ENCODE data around the gene LIN52. TPM values are rescaled to one million over a fixed set of nuclear protein-coding genes. Genes with fewer than 3 reads are reported as not detected.

The LIN52 gene
- total RNA-seq, 4 donors from 2014 or later = 8.3 to 13.4 (median 9.9) TPM

DNA sequence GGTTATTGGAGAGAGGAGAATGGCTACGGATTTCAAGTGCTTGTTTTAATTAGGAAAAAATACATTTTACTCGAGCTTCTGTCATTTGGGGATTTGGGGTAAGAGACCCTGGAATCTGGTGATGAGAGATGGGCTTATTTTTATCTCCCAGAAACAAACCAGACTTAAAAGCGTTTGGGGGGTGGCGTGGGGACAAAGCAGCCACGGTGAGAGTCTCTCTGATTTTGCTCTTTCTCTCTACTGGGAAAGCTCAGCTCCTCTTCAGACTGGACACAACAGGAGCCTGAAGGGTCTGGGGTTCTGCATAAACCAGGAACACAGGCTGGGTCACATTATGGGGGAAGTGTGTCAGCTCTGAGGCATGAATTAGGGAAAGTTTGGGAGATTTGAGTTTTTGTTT, 158.3 kb downstream of the LIN52 start:
- TF ChIP-seq, protein P1, sequence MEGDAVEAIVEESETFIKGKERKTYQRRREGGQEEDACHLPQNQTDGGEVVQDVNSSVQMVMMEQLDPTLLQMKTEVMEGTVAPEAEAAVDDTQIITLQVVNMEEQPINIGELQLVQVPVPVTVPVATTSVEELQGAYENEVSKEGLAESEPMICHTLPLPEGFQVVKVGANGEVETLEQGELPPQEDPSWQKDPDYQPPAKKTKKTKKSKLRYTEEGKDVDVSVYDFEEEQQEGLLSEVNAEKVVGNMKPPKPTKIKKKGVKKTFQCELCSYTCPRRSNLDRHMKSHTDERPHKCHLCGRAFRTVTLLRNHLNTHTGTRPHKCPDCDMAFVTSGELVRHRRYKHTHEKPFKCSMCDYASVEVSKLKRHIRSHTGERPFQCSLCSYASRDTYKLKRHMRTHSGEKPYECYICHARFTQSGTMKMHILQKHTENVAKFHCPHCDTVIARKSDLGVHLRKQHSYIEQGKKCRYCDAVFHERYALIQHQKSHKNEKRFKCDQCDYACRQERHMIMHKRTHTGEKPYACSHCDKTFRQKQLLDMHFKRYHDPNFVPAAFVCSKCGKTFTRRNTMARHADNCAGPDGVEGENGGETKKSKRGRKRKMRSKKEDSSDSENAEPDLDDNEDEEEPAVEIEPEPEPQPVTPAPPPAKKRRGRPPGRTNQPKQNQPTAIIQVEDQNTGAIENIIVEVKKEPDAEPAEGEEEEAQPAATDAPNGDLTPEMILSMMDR (IDR thresholded peaks at IDR 0.05; ENCODE audit: low read depth) = no peak

DNA sequence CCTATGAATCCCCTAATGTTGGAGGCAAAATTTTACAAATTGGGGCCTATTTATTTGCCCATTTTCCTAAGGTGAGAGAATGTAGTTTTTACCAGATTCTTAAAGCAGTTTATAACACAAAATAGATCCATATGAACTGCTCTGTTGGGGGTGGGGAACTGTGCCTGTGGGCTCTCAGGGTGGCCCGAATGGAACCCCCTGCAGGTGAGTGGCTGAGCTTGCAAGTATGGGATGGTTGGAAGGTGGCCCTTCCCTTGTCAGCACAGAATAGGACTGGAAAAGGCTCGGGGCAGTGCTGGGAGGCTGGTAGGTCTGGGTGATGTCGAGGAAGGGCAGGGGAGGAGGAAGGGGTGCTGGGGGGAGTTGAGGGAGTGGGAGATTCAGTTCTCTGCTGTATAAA, 159.4 kb downstream of the LIN52 start:
- TF ChIP-seq, protein P1 (IDR thresholded peaks at IDR 0.05; ENCODE audit: low read depth) = no peak

- TF ChIP-seq, protein P1 (IDR thresholded peaks at IDR 0.05; ENCODE audit: low read depth) = no peak
Observed at GRCh38 chr14:74245292-74245691, 160.5 kb downstream of the LIN52 start.

DNA sequence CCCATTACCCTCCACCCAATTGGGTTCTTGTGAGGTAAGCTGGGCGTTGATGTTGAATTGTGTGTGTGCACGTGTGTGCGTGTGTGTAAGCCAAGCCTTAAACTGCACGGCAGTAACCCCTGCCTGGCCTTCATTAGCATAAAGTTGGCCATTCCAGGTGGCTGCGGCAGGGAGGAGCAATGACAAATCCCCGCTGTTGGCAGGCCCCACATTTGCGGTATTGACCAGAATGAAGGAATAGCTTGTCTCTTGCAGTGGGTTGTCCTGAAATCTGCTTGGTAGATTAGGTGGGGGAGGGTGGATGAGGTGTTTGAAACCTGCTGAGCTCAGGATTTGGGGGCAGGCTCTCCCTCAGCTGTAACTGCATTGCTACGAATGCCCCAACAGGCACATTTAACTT, 161.8 kb downstream of the LIN52 start:
- TF ChIP-seq, protein P1 (IDR thresholded peaks at IDR 0.05; ENCODE audit: low read depth) = no peak

DNA sequence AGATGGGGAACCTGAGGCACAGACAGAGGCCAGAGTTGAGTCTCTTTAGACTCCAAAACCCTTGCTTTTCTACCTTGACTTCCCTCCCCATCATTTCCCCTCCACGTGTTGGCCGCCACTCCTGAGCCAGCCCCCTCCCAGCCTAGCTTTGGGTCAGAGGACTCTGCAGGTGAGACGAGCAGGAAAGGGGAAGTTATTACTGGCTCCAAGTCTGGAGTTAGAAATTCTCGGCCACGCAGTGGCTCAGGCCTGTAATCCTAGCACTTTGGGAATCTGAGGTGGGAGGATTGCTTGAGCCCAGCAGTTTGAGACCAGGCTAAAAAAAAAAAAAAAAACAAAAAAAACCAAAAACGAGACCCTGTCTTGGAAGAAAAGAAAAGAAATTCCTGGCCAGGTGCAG, 163.3 kb downstream of the LIN52 start:
- TF ChIP-seq, protein P1 (IDR thresholded peaks at IDR 0.05; ENCODE audit: low read depth) = no peak

DNA sequence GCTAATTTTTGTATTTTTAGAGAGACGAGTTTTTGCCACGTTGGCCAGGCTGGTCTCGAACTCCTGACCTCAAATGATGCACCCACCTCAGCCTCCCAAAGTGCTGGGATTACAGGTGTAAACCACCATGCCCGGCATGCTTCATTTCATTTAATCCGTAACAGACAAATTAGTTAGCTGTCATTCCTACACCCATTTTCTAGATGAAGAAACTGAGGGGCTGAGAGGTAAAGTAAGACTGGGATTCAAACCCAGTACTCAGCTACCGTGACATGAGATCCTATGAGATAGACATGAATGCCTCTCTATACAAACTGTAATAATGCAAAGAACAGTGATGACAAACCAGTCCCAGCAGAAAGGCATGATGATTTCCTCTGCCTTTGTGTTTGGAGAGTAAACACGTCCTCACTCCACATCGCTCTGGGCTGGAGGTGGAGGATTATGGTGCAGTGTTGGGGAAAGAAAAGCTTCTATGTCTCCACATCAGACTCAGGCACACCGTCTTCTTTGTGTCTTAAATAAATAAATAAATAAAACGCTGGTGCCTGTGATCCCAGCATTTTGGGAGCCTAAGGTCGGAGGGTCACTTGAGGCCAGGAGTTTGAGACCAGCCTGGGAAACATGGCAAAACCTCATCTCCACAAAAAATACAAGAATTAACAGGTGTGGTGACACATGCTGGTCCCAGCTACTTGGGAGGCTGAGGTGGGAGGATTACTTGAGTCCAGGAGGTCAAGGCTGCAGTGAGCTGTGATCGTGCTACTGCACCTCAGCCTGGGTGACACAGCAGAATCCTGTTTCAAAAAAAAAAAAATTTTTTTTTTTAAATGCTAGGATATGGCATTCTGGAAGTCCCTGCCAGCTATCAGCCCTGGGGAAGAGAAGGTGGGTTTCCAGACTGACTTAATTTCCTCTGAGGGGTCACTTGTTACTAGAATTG, 164.9 kb downstream of the LIN52 start:
- TF ChIP-seq, protein P1 (IDR thresholded peaks at IDR 0.05; ENCODE audit: low read depth) = no peak

Small RNA genes lying within 50 kb of the gene (small RNA-seq; reads per million reads assigned to genes)
- gene AC006349.1 (not detected), gene RN7SL530P (not detected)

Other genes with a start within 250 kb of the LIN52 start
- 10 to 100 TPM in 3 of 4 donors, 1 to 10 TPM in 1; 9.5 to 26.4 (median 17.2) TPM for gene PTGR2, start 233.1 kb upstream of the LIN52 start, total RNA-seq
- gene ZNF410, start 198.1 kb upstream of the LIN52 start, total RNA-seq = 10 to 100 TPM; 32.0 to 51.4 (median 44.1) TPM
- gene FAM161B, start 134.9 kb upstream of the LIN52 start, total RNA-seq = 1 to 10 TPM; 3.1 to 4.1 (median 4.0) TPM
- 10 to 100 TPM; 34.6 to 46.9 (median 37.9) TPM for gene COQ6, start 134.7 kb upstream of the LIN52 start, total RNA-seq
- 10 to 100 TPM; 10.0 to 14.9 (median 12.4) TPM for gene ENTPD5, start 65.7 kb upstream of the LIN52 start, total RNA-seq
- 10 to 100 TPM in 1 of 4 donors, 1 to 10 TPM in 3; 3.1 to 12.3 (median 5.5) TPM for gene BBOF1, start 65.6 kb upstream of the LIN52 start, total RNA-seq
- gene ALDH6A1, start 503 bp upstream of the LIN52 start, total RNA-seq = 100 to 1,000 TPM in 1 of 4 donors, 10 to 100 TPM in 3; 56.8 to 102 (median 76.5) TPM
- gene VSX2, start 154.5 kb downstream of the LIN52 start, total RNA-seq = not detected
- gene ABCD4, start 218.0 kb downstream of the LIN52 start, total RNA-seq = 10 to 100 TPM; 28.9 to 49.8 (median 43.2) TPM